Left kidney (tissue), 2 donors: ENCODE measurements around the gene NEDD8. TPM values are rescaled to one million over a fixed set of nuclear protein-coding genes. Genes with fewer than 3 reads are reported as not detected.

Experiments
- DNase-seq: peaks from one replicate; pipeline ENCODE4 v3.0.0-alpha.2; 2013
- polyA plus RNA-seq: library from polyadenylated mRNA; unstranded; fragments of 120-200 nt; gene quantifications from one replicate; pipeline ENCODE4 v1.2.1, GENCODE V29; 2013; ENCODE audit not compliant: insufficient read length

NEDD8 gene
- polyA plus RNA-seq, 1 donor = 231 TPM

DNA sequence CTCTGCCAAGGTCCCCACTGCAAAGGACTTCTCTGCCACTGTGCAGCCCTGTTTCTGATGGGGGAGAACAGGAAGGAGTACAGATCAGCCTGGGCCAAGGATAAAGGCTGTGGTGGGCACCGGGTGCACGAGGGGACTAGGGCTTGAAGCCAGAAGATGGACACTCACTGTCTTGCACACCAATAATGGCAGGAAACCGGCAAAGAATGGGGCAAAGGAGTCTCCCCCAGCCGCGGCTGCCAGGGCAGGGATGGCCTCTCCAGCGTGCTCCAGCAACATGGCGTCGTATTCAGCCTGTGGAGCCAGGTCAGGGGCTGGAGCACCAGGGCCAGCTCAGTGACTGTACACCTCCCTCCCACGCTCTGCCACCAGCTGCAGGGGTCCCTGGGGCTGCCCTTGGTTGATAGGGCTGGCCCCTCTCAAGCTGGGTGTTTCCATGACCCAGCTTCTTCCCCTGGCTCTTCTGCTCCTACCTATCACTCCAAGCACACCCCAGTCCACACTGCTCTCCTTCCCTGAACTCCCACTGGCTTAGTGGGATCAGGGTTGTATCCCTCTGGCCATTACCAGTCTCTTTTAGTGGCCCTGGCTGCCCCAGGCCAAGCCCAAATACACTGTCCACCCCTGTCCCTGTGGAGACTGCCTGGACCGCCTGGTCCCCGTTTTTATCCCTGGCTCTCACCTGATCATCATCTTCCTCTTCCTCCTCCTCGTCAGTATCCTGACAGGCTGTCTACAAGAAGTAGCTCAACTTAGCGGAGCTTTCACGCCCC is 49.9 kb downstream of the NEDD8 start:
- DNase-seq = no peak

DNA sequence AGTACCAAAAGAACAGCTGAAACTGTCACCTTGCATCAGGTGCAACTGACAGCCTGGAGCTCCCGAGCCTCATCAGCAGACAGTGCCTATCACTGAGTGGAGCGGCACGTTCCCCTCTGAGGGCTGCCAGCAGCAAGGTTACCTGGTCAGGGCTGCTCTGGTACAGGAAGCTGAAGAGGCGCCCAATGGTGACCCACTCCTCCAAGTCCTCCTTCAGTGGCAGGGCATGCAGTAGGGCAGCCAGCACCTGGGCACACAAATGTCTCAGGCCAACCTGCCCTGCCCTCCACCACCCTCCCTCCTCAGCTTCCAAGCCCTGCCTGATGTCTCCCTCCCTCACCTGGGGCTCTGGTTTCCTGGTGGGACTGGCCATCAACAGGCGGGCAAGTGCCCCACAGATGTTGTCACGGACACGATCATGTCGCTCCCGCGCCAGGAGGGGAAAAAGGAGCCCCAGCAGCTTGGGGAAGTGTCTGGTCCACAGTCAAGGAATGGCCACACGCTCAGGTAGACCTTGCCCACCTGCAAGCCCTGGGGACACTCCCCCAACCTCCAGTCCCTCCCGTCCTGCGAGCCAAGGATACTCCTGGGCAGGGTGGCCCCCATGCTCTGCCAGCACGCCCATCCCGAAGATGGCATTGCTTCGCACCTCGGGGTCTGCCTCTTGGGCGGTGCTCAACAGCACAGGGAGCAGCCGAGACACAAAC is 50.6 kb downstream of the NEDD8 start:
- no peak for DNase-seq

DNA sequence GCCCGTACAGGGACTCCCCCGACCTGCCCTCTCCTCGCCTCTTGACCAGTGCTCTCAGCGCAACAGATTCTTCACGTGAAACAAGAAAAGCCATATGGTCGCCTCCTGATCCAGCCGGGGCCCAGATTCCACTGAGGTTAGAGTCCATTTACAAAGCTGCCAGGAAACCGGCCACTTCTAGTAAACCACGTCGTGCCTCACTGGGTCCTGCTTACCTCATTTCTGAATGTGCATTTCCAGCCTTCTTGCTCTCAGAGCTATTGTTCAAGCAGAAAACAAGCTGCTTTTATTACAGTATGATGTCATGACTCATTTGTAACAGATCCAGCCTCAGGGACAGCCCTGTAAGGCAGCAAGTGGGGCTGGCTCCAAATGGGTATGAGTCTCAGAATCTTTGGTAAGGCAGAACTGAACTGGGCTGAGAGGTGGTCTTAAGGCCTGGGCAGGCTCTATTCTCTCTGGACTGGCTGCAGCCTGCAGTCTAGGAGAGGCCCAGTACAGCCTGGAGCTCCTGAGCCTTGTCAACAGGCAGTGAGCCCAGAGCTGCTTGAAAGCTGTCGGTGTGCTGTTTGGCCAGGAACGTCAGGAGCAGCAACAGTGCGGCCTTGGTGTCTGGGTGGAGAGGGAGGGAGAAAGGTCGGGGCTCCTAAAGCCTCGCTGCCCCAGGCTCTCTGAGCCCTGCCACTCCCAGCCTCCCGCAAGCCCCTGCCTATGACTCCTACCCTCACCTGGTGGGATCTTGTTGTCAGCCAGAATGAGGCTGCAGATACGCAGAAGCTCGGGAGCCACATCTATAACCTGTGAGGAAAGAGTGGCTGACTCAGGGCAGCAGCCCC is 52.0 kb downstream of the NEDD8 start:
- peak; percentile 46 for DNase-seq

DNA sequence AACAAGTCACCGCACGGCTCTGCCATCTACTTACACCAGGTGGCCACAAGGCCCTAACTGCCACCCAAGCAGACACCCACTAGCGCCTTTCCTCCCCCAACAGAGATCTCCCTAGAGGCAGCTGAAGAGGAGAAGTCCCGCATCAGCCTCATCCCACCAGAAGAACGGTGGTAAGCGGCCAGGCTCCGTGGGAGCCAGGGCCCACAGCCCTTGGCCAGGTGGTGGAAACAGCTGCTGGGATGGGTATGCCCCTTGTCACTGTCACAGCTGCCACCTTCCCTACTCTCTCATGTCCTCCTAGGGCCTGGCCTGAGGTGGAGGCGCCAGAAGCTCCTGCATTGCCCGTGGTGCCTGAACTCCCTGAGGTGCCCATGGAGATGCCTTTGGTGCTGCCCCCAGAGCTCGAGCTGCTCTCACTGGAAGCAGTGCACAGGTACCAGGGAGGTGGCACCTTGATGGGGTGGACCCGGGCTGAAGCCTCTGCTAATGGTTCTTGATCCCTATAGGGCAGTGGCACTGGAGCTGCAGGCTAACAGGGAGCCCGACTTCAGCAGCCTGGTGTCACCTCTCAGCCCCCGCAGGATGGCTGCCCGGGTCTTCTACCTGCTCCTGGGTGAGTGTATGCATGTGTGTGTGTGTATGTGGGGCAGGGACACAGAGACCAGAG is 52.7 kb downstream of the NEDD8 start:
- no peak for DNase-seq

DNA sequence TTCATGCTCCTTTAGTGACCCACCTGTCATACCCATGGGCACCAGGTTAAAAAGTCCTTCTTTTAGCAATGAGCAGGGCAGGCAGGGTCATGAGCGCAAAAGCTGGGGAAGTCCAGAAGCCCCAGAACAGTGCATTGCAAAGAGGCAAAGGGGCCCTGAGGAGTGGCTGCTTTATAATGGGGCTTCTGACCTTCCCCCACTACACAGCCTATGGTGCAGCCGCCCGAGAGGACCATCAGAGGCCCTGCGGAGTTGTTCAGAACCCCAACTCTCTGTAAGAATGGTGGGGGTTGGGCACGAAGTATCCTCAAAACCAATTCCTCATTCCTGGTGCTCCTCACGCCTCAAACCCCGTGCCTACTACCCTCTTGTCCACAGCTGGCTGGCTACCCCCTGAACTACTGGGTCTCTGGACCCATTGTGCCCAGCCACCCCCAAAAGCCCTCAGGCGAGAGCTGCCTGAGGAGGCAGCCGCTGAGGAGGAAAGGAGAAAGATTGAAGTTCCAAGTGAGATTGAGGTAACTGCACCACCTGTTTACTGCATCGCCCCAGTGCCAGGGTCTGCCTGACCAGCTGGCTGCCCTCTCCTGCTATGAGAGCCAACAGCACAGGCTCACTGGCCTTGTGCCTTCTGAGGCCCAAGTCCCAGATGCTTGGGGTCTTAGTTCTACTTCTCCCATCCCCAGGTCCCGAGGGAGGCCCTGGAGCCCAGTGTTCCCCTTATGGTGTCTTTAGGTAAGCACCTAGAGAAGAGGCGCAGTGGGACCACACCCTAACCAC is 53.6 kb downstream of the NEDD8 start:
- DNase-seq = no peak

DNA sequence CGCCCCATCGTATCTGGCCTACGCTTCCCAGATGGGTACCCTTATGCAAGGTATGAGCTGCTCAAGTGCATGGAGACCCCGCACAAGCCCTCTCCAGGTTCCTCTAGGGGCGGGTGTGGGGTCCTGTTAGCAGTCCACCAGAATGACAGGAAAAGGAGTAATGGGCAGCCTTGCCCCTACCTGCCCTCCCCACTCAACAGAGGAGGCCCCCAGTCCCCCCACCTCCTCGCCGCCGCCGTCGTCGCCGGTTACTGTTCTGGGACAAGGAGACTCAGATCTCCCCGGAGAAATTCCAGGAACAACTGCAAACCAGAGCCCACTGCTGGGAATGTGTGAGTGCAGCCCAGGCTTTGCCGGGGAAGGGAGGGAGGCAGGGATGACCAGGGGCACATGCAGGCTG is 54.3 kb downstream of the NEDD8 start:
- no peak for DNase-seq

DNA sequence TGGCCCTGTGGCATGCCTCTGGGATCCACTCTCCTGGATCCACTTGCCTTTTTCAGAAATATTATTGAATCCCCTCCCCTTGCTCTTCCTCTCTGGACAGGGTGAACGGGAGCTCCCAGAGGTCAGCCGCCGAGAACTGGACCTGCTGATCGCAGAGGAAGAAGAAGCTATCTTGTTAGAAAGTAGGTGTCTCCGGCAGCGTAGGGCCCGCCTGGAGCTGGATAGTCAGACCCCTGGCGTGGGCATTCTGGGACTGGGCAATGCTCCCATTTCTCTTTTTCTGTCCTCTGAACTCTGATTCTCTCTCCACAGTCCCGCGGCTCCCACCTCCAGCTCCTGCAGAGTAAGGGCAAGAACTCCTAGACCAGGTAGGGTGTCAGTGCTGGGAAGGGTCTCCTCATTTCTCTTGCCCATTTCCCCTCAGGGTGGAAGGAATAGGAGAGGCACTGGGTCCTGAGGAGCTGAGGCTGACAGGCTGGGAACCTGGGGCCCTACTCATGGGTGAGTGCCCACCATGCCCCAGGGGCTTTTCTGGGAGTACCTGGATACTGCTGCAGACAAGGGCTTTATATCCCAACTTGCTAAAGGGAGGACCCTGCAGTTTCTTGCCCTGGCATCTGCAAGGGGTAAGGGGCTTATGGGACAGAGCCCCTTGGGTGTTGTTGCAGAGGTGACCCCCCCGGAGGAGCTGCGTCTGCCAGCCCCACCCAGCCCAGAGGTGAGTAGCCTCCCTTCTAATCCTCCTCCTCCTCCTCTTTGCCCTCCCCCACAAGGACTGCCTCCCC is 54.9 kb downstream of the NEDD8 start:
- no peak for DNase-seq

DNA sequence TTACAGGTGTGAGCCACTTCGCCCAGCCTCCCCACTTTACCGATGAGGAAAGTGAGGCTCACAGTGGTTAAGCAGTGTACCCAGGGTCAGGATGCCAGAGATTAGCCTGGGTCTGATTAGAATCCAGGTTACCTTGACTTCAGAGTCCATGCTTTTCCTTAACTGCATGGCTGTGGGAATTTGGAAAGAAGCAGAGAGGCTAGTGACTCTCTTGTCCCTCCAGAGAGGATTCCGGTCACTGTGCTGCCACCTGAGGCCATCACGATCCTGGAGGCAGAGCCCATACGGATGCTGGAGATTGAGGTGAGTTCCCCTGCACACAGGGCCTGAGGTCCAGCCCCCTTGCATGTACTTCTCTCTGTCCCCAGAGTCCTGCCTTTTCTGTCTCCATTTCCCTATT is 55.6 kb downstream of the NEDD8 start:
- no peak for DNase-seq

DNA sequence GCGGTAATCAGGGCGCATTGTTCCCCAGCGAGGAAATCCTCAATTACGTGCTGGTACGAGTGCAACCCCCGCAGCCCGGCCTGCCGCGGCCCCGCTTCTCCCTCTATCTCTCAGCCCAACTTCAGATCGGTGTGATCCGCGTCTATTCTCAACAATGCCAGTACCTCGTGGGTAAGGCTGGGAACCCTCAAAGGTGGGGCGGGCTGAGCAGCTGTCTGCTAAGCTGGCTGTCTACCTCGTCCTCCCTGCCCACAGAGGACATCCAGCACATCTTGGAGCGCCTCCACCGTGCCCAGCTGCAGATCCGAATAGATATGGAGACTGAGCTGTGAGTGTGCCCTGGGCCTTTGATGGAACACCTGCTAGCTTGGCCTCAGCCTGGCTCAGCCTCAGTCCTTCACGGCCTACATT is 59.3 kb downstream of the NEDD8 start:
- DNase-seq = no peak

DNA sequence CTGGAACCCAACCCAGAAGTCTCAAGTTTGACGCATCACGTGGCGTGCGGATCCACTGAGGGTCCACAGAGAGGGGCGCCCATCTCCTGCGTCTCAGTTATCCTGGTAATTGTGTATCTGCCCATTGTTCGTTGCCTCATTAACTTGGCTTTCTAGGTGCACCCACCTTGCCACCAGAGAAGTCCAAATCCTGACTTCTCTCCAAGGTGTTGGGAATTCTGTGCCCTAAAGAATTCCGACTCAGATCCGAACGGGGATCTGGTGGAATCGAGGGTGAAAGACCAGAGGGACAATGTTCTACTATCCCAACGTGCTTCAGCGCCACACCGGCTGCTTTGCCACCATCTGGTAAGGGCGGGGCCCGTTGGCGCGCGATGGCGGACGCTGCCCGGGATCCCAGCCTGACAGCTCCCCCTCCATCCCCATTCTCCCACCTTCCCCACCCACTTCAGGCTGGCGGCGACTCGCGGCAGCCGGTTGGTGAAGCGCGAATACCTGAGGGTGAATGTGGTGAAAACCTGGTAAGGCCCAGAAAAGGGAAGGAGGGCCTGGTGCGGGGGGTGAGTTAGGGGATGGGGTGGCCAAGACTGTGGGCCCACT is 59.8 kb downstream of the NEDD8 start:
- DNase-seq = peak; percentile 7

DNA sequence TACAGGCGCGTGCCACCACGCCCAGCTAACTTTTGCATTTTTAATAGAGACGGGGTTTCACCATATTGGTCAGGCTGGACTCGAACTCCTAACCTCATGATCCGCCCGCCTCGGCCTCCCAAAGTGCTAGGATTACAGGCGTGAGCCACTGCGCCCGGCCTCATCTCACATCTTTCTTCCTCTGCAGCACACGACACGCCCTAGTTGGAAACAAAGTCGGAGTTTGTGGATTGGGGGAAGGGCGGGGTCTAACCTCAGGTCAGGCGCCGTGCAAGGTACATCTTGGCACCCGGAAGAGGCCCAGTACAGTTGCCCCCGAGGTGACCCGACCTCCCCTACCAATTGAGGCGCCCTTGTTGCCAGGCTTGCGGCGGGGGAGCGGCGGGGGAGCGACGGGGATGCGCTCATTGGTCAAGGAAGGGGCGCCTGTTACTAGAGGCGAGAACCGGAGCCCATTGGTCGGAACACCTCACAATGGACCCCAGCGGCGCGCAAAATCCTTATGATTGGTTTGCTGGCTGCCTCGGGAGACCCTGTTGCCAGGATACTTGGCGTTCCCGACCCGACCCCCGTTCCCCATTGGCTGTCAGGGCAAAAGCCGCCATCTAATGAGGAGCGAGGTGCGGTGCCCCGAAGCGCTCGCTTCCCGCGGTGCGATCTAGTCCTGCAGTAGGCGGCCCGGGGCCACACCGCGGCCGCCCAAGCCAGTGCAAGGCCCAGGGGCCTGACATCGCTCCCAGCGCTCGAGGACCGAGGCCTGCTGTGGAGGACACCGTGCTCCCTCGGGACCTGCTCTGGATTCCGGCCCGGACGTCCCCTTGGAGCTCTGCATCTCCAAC is 60.5 kb downstream of the NEDD8 start, which contains the start of gene REC8:
Gene REC8 (plus strand): TSS at position 659 of the 839 bp plus-strand sequence. CDS start 473 bp downstream, outside the sequence.
- DNase-seq = peak; percentile 95

DNA sequence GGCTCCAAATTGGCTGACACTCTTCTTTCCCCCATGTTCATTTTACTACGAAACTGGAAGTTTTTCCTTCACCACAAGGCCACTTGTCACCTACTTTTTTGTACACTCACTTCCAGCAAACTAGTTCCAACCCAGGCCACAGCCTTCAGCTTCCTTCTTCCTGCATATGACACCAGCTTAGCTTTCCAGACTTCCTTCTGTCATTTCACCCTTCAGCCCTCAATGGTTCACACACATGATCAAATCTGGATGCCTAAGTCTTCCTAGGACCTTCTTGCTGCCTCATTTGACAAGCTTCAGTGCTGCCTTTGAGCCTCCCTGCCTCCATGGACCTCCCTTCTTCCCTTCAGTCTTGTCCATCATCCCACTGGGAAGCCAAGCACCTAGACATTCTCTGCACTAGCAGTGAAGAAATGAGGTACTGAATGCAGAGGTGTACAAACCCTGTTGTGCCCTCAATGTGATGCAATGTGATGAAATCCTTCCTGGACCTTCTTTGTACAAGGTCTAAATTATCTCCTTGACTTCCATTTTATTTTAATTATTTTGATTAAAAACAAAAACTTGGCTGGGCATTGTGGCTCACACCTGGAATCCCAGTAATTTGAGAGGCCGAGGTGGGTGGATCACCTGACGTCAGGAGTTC is 64.6 kb downstream of the NEDD8 start:
- no peak for DNase-seq

Other genes with a start within 250 kb of the NEDD8 start
- gene DHRS4L2, start 243.4 kb downstream of the NEDD8 start, polyA plus RNA-seq = 39.6 TPM
- 2.4 TPM for gene CARMIL3, start 180.4 kb downstream of the NEDD8 start, polyA plus RNA-seq
- gene CPNE6, start 160.8 kb downstream of the NEDD8 start, polyA plus RNA-seq = 0.18 TPM
- gene PCK2, start 138.1 kb downstream of the NEDD8 start, polyA plus RNA-seq = 35.8 TPM
- 75.4 TPM for gene DCAF11, start 117.6 kb downstream of the NEDD8 start, polyA plus RNA-seq
- gene NRL, start 117.4 kb downstream of the NEDD8 start, polyA plus RNA-seq = 2.6 TPM
- gene FITM1, start 101.7 kb downstream of the NEDD8 start, polyA plus RNA-seq = 1.1 TPM
- 191 TPM for gene PSME1, start 96.2 kb downstream of the NEDD8 start, polyA plus RNA-seq
- gene EMC9, start 90.8 kb downstream of the NEDD8 start, polyA plus RNA-seq = 19.2 TPM
- gene PSME2, start 85.8 kb downstream of the NEDD8 start, polyA plus RNA-seq = 158 TPM
- 57.5 TPM for gene RNF31, start 84.9 kb downstream of the NEDD8 start, polyA plus RNA-seq
- gene IRF9, start 71.1 kb downstream of the NEDD8 start, polyA plus RNA-seq = 64.5 TPM
- gene REC8, start 60.3 kb downstream of the NEDD8 start, polyA plus RNA-seq = 88.7 TPM
- 35.6 TPM for gene IPO4, start 43.6 kb downstream of the NEDD8 start, polyA plus RNA-seq
- gene TM9SF1, start 36.9 kb downstream of the NEDD8 start, polyA plus RNA-seq = 39.7 TPM
- gene TSSK4, start 26.7 kb downstream of the NEDD8 start, polyA plus RNA-seq = 13.3 TPM
- 63.7 TPM for gene CHMP4A, start 18.9 kb downstream of the NEDD8 start, polyA plus RNA-seq
- 8.4 TPM for gene MDP1, start 16.3 kb downstream of the NEDD8 start, polyA plus RNA-seq
- 121 TPM for gene GMPR2, start 562 bp upstream of the NEDD8 start, polyA plus RNA-seq
- gene TINF2, start 10.3 kb upstream of the NEDD8 start, polyA plus RNA-seq = 62.4 TPM
- gene TGM1, start 30.8 kb upstream of the NEDD8 start, polyA plus RNA-seq = 2.3 TPM
- 18.8 TPM for gene RABGGTA, start 39.2 kb upstream of the NEDD8 start, polyA plus RNA-seq
- 48.9 TPM for gene DHRS1, start 67.4 kb upstream of the NEDD8 start, polyA plus RNA-seq
- 29.0 TPM for gene NOP9, start 67.5 kb upstream of the NEDD8 start, polyA plus RNA-seq
- gene CIDEB, start 75.6 kb upstream of the NEDD8 start, polyA plus RNA-seq = 24.8 TPM
- gene LTB4R2, start 77.8 kb upstream of the NEDD8 start, polyA plus RNA-seq = 4.6 TPM
- 6.7 TPM for gene LTB4R, start 79.1 kb upstream of the NEDD8 start, polyA plus RNA-seq
- gene ADCY4, start 102.7 kb upstream of the NEDD8 start, polyA plus RNA-seq = 22.4 TPM
- 3.5 TPM for gene RIPK3, start 107.6 kb upstream of the NEDD8 start, polyA plus RNA-seq
- gene NFATC4, start 135.8 kb upstream of the NEDD8 start, polyA plus RNA-seq = 70.3 TPM
- gene NYNRIN, start 166.6 kb upstream of the NEDD8 start, polyA plus RNA-seq = 54.6 TPM
- 3.7 TPM for gene CBLN3, start 197.3 kb upstream of the NEDD8 start, polyA plus RNA-seq
- 50.5 TPM for gene KHNYN, start 197.6 kb upstream of the NEDD8 start, polyA plus RNA-seq
- gene SDR39U1, start 210.4 kb upstream of the NEDD8 start, polyA plus RNA-seq = 55.4 TPM